Vagina (tissue), 2 donors: ENCODE data around the gene C10orf105.

Experiments used
- POLR2AphosphoS5 ChIP-seq, 2 donors: sonication (generic); formaldehyde crosslinking; IDR thresholded peaks; one replicate each; pipeline ENCODE4 v1.9.0; 2017; ENCODE audit warnings: antibody characterized with exemption in 2 of 2, mild to moderate bottlenecking in 2 of 2, low read depth in 1 of 2; ENCODE audit not compliant: insufficient read depth in 1 of 2
- TF ChIP-seq, protein P1 (sequence below), 3 experiments: fragments of 450-650 bp in 2 of 3; fragments of 200-600 bp in 1 of 3; sonication (generic) in 1 of 3; IDR thresholded peaks; one replicate each; pipeline ENCODE4 v1.5.1; 2017 to 2019; ENCODE audit warnings: antibody characterized with exemption in 3 of 3, mild to moderate bottlenecking in 2 of 3, moderate library complexity in 2 of 3

DNA sequence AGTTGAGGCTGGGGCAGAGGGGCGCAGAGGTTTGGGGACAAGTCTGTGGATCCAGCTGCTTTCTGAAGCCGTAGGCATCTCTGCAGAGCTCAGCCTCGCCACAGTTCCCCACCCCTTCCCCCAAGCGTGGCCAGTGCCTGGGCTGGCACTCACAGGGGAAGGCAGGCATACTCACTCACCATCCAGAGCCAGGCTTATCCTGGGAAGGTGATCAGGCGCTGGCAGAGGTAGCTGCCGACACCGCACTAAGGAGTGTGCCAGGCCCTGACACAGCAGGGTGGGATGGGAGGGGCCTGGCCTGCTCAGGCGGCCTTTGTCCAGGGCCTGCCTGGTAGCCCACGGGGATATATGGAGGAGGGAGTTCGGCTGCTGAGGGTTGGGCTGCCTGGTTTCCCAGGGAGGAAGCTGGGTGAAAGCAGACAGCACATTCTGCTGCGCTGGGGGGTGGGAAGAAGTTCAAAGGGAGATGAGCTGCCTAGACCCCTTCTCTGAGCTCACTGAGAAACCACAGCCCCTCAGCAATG lies 37.9 kb upstream of the C10orf105 start:
- TF ChIP-seq POLR2AphosphoS5 (IDR thresholded peaks at IDR 0.05; ENCODE audit: insufficient read depth in 1 of 2, low read depth in 1 of 2): no peak
- TF ChIP-seq, protein P1, sequence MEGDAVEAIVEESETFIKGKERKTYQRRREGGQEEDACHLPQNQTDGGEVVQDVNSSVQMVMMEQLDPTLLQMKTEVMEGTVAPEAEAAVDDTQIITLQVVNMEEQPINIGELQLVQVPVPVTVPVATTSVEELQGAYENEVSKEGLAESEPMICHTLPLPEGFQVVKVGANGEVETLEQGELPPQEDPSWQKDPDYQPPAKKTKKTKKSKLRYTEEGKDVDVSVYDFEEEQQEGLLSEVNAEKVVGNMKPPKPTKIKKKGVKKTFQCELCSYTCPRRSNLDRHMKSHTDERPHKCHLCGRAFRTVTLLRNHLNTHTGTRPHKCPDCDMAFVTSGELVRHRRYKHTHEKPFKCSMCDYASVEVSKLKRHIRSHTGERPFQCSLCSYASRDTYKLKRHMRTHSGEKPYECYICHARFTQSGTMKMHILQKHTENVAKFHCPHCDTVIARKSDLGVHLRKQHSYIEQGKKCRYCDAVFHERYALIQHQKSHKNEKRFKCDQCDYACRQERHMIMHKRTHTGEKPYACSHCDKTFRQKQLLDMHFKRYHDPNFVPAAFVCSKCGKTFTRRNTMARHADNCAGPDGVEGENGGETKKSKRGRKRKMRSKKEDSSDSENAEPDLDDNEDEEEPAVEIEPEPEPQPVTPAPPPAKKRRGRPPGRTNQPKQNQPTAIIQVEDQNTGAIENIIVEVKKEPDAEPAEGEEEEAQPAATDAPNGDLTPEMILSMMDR (IDR thresholded peaks at IDR 0.05): no peak
